Measurements from ENCODE around the gene UNC45B. TPM values are rescaled to one million over a fixed set of nuclear protein-coding genes. Genes with fewer than 3 reads are reported as not detected.

The UNC45B gene
- total and polyA plus RNA-seq, 2 of the 4 experiments (the other 2 are of a cell fraction), result not detected

GRCh38 chr17:35129973-35130351 is 17.7 kb upstream of the UNC45B start:
- ChIA-PET POLR2A (ENCODE audit: unreplicated experiment) (no interaction called here), CTCF (interaction anchor here (0.9 kb wide), 1 partner anchor 11 kb away, joined by 4 read pairs; no protein-coding TSS in a partner anchor)
- Histone ChIP-seq H2BK120ac (ENCODE audit: low read depth, low read length) (no peak overlapping the region), H4K5ac (ENCODE audit: low read depth, low read length) (peak overlapping the region; percentile 11; the same call in 1 of the 2 replicates), H4K8ac (ENCODE audit: low read depth in 2 of 2, low read length in 2 of 2) (no peak overlapping the region; a peak in 1 of 4 replicates), H3K18ac (ENCODE audit: low read depth, low read length) (peak overlapping the region; percentile 26; the same call in 1 of the 2 replicates), H3K4me2 (ENCODE audit: low read depth, low read length) (no peak overlapping the region; the same call in 1 of the 2 replicates), H2BK15ac (ENCODE audit: low read depth, low read length) (no peak overlapping the region), H3K36me3 (ENCODE audit: control insufficient read depth, insufficient read depth, low read length) (peaks cover 39% of the 10 kb centered on the region), H3K4me3 (ENCODE audit: insufficient read depth, low read depth, low read length) (no peak overlapping the region), H3K27me3 (ENCODE audit: control insufficient read depth, insufficient read depth, low read length) (no peaks in the 10 kb centered on the region), H2AK9ac (replicated peaks; ENCODE audit: low read depth, low read length, poor library complexity) (no peak overlapping the region), H3K27ac (ENCODE audit: insufficient read depth, low read length) (peak overlapping the region; percentile 63; the same call in 1 of the 2 replicates), H3K14ac (replicated peaks; ENCODE audit: low read depth, low read length) (no peak overlapping the region), H2AFZ (replicated peaks; ENCODE audit: low read length, poor library complexity) (no peak overlapping the region), H2AK5ac (ENCODE audit: low read depth, low read length) (no peak overlapping the region), H3K23ac (ENCODE audit: low read depth, low read length) (no peak overlapping the region), H3K4me1 (ENCODE audit: control insufficient read depth, insufficient read depth, low read length) (peaks cover 36% of the 10 kb centered on the region), H3K56ac (ENCODE audit: extremely low read depth, insufficient read depth, low read length) (no peak overlapping the region), H2BK20ac (ENCODE audit: low read depth, low read length) (no peak overlapping the region), H3K9ac (ENCODE audit: low read depth, low read length) (no peak overlapping the region), H4K91ac (ENCODE audit: insufficient read depth, low read depth, low read length) (no peak overlapping the region), H2BK5ac (ENCODE audit: low read depth, low read length, poor library complexity, severe bottlenecking) (no peak overlapping the region), H3K9me1 (ENCODE audit: insufficient read depth, low read length) (peaks cover 17% of the 10 kb centered on the region), H3K4ac (ENCODE audit: low read depth, low read length) (no peak overlapping the region), H4K20me1 (ENCODE audit: insufficient read depth, low read length) (no peaks in the 10 kb centered on the region; the same call in 1 of the 2 replicates), H3K79me1 (ENCODE audit: low read depth in 1 of 2, low read length in 2 of 2) (no peaks in the 10 kb centered on the region), H3K9me3 (ENCODE audit: control insufficient read depth, insufficient read depth, low read length) (no peaks in the 10 kb centered on the region)
- WGBS, 2 experiments (ENCODE audit: extremely low coverage in 2 of 2, insufficient read length in 1 of 2), result 100% methylated on average over 4 of the region's 5 CpGs; no CpG with 5 or more reads in 1 of the 2 experiments
- dilution Hi-C loops (cut with HindIII; ENCODE audit: low sequenced_read_pairs, unreplicated experiment), result no loop called here
- no peak for TF ChIP-seq FOS (IDR thresholded peaks at IDR 0.05; ENCODE audit: low read depth, low read length)
- no peak for TF ChIP-seq RCOR1 (IDR thresholded peaks at IDR 0.05; ENCODE audit: insufficient replicate concordance, low read length)
- TF ChIP-seq MAZ (IDR thresholded peaks at IDR 0.05; ENCODE audit: borderline replicate concordance, low read depth, low read length), result no peak
- TF ChIP-seq RAD21 (IDR thresholded peaks at IDR 0.05; ENCODE audit: low read length), result no peak
- TF ChIP-seq, protein P1, sequence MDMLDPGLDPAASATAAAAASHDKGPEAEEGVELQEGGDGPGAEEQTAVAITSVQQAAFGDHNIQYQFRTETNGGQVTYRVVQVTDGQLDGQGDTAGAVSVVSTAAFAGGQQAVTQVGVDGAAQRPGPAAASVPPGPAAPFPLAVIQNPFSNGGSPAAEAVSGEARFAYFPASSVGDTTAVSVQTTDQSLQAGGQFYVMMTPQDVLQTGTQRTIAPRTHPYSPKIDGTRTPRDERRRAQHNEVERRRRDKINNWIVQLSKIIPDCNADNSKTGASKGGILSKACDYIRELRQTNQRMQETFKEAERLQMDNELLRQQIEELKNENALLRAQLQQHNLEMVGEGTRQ (IDR thresholded peaks at IDR 0.05; ENCODE audit: low read depth, low read length), result no peak
- no peak for TF ChIP-seq CEBPB (IDR thresholded peaks at IDR 0.05; ENCODE audit: low read depth, low read length)
- TF ChIP-seq CHD1 (IDR thresholded peaks at IDR 0.05; ENCODE audit: low read depth, low read length), result no peak
- TF ChIP-seq CTCF (conservative IDR thresholded peaks at IDR 0.05; ENCODE audit: low read depth, low read length), result no peak
- no peak for TF ChIP-seq SMC3 (IDR thresholded peaks at IDR 0.05; ENCODE audit: low read depth, low read length)
- no peak for TF ChIP-seq BHLHE40 (IDR thresholded peaks at IDR 0.05; ENCODE audit: low read depth, low read length)
- no peak for TF ChIP-seq RFX5 (IDR thresholded peaks at IDR 0.05; ENCODE audit: low read depth, low read length)
- no peak for TF ChIP-seq POLR2A (IDR thresholded peaks at IDR 0.05; ENCODE audit: low read depth, low read length)
- no peak for TF ChIP-seq MXI1 (IDR thresholded peaks at IDR 0.05; ENCODE audit: borderline replicate concordance, low read depth, low read length)
- no peak for TF ChIP-seq NFE2L2 (IDR thresholded peaks at IDR 0.05; ENCODE audit: low read depth, low read length)
- no peak for TF ChIP-seq MAFK (IDR thresholded peaks at IDR 0.05; ENCODE audit: low read depth, low read length)
- no peak for TF ChIP-seq ELK1 (IDR thresholded peaks at IDR 0.05; ENCODE audit: borderline replicate concordance, low read depth, low read length)
- DNase-seq (peak; percentile 40), ATAC-seq (ENCODE audit: low read depth) (no peak)
- BruUV-seq (replicated peaks), result no TSS peak
- intact Hi-C loops (cut with micrococcal nuclease), result no loop called here
- in situ Hi-C loops (cut with MboI; ENCODE audit: low sequenced_read_pairs), result loop anchor here (10.0 kb wide), 2 partner anchors 585 to 705 kb away; no protein-coding TSS in a partner anchor

Measured in IMR-90 (cell line).